Measurements from ENCODE around the gene IKZF3.
"Not testable (repeated sequence)": the region's sequence is repeated elsewhere in the genome, so short reads cannot be mapped to it uniquely, and the experiment has no call there.

- not testable (repeated sequence) for TF ChIP-seq EP300, POLR2A (IDR thresholded peaks at IDR 0.05)
Measured at GRCh38 chr17:39902027-39902426, 37.9 kb upstream of the IKZF3 start.
